ENCODE results near the gene B4GAT1. TPM values are rescaled to one million over a fixed set of nuclear protein-coding genes. Genes with fewer than 3 reads are reported as not detected.

Gene B4GAT1
- polyA plus RNA-seq, 3 donors, result 0.75 to 1.7 (median 1.7) TPM

DNA sequence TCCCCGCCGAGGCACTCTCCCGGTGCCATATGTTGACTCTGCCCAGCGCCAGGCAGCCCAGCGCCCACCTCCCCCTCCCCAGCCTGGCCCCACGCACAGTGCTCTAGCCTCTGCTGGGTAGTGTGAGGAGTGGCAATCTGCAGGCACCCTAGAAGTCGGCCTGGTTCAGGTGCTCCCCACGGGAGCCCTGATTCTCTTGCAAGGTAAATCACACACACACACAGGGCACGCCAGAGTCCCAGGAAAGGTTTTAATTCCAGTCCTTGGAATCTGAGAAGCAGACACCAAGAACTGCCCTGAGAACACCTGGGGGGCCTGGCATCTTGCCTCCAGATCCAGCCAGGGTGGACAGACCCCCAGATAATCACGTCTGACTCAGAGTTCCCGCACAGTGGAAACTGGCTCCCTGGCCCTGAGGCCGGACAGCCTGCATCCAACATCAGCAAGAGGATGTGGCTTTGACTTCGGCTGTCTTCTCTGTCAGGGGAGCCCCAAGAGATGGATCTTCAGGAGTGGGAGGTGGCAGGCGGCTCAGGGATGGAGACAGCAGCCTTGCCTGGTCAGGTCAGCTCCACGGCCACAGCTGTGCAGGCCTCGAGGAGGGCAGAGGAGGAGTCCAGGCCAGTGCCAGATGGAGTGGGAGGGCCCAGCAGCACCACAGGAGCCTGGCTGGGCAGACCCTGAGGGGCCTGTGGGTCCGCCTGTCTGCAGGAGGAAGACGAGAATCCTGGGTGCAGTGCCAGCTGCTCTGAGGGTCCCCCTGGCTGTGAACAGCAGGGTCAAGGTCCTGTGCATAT lies 10.1 kb downstream of the B4GAT1 start:
- Histone ChIP-seq H3K4me1 (ENCODE audit: control insufficient read depth in 1 of 2, insufficient read depth in 2 of 2, low read length in 2 of 2) (peaks cover 26 to 30% of the 10 kb centered on the region in 2 donors), H3K27ac (ENCODE audit: low read depth in 1 of 2, low read length in 2 of 2) (peak overlapping the region; percentile 69 to 98), H3K4me2 (replicated peaks; ENCODE audit: extremely low read depth, low read length, poor library complexity, severe bottlenecking) (peak overlapping the region; percentile 93), H2AFZ (ENCODE audit: insufficient read depth, low read depth, low read length, poor library complexity, severe bottlenecking) (no peak overlapping the region), H3K9me3 (replicated peaks in 1 of 2; ENCODE audit: control insufficient read depth in 1 of 2, insufficient read depth in 1 of 2, low read length in 2 of 2) (no peaks in the 10 kb centered on the region), H3K36me3 (replicated peaks in 1 of 2; ENCODE audit: control insufficient read depth in 1 of 2, insufficient read depth in 2 of 2, low read length in 2 of 2) (peaks cover 69 to 74% of the 10 kb centered on the region in 2 donors), H3K27me3 (ENCODE audit: control insufficient read depth in 2 of 2, insufficient read depth in 2 of 2, low read length in 2 of 2) (no peaks in the 10 kb centered on the region), H4K20me1 (ENCODE audit: insufficient read depth, low read length) (peaks cover 38% of the 10 kb centered on the region), H3K79me2 (ENCODE audit: insufficient read depth, low read length) (peaks cover 13% of the 10 kb centered on the region), H3K4me3 (replicated peaks in 1 of 3; ENCODE audit: low read depth in 2 of 3, low read length in 3 of 3) (no peak overlapping the region), H3K9ac (ENCODE audit: insufficient read depth, low read length, poor library complexity, severe bottlenecking) (no peak overlapping the region)
- Mint-ChIP-seq H3K4me1 (peaks cover 26% of the 10 kb centered on the region), H3K4me3 (no peak overlapping the region), H3K36me3 (peaks cover 57 to 69% of the 10 kb centered on the region in 2 donors), H3K9me3 (no peaks in the 10 kb centered on the region), H3K27me3 (ENCODE audit: low read depth in 3 of 3) (no peaks in the 10 kb centered on the region), H3K27ac (peak overlapping the region; percentile 89 to 98 (median 95))
- peak in 1 of 3 donors; percentile 7 for DNase-seq
- intact Hi-C loops (cut with micrococcal nuclease), result no loop called here
- WGBS (ENCODE audit: insufficient coverage), result 86% methylated on average over 12 of the region's 18 CpGs
- TF ChIP-seq, protein P1, sequence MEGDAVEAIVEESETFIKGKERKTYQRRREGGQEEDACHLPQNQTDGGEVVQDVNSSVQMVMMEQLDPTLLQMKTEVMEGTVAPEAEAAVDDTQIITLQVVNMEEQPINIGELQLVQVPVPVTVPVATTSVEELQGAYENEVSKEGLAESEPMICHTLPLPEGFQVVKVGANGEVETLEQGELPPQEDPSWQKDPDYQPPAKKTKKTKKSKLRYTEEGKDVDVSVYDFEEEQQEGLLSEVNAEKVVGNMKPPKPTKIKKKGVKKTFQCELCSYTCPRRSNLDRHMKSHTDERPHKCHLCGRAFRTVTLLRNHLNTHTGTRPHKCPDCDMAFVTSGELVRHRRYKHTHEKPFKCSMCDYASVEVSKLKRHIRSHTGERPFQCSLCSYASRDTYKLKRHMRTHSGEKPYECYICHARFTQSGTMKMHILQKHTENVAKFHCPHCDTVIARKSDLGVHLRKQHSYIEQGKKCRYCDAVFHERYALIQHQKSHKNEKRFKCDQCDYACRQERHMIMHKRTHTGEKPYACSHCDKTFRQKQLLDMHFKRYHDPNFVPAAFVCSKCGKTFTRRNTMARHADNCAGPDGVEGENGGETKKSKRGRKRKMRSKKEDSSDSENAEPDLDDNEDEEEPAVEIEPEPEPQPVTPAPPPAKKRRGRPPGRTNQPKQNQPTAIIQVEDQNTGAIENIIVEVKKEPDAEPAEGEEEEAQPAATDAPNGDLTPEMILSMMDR (IDR thresholded peaks at IDR 0.05), result no peak

DNA sequence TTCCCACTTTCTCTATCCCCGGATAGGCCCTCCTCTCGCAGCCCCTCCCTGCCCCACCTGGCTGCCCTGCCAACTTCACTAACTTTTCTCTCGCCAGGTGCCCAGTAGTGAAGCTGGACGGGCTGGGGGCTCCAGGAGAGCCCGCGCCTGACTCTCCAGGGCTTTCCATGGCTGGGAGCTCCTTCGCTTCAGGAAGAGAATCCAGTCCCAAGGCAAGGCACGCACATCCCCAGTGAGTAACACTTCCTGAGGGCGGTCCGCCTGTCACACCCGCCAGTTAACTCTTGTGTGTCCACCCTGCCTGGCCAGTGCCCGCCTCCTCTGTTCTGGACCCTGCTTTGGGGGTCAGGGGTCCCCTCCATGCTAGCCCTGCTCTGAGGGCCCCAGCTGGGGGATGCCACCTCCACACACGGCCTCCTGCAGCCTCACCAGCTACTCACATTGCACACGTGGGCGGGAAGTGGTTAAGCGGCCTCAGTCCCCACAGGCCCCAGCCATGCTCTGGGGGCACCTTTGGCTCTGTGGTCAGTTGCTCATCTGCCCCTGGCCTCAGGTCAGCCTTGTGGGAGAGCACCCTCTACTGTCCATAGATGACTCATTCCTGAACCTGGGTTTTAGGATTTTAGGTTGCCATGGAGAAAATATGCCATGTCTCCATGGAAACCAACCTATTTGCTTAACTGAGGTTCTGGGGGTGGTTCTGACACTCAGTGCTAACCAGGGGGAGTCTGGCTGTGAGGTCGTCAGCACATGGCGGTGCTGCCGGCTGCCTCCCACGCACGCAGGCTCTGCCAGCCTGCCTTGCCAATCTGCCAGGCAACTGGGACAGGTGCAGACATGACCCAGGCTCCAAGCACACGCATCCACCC lies 11.0 kb downstream of the B4GAT1 start, which contains the start of gene RIN1:
RIN1 (minus strand) TSS at position 201 of the 869 bp plus-strand sequence; CDS start at position 169, 32 bp downstream.
- peaks cover 56 to 69% of the 10 kb centered on the region in 2 donors for H3K36me3 Mint-ChIP-seq
- H3K27me3 Mint-ChIP-seq (ENCODE audit: low read depth in 3 of 3), result no peaks in the 10 kb centered on the region
- H3K4me2 ChIP-seq (replicated peaks; ENCODE audit: extremely low read depth, low read length, poor library complexity, severe bottlenecking), result peak within 1 kb of the TSS; percentile 93
- H3K4me1 Mint-ChIP-seq, result peaks cover 26% of the 10 kb centered on the region
- H3K79me2 ChIP-seq (ENCODE audit: insufficient read depth, low read length), result peaks cover 13% of the 10 kb centered on the region
- DNase-seq, result peak; percentile 84 to 93 (median 93)
- TF ChIP-seq, protein P1 (IDR thresholded peaks at IDR 0.05), result peak; percentile 41
- intact Hi-C loops (cut with micrococcal nuclease), result no loop called here
- no peaks in the 10 kb centered on the region for H3K9me3 Mint-ChIP-seq
- H3K4me3 Mint-ChIP-seq, result peak within 1 kb of the TSS; percentile 98 to 100
- WGBS (ENCODE audit: insufficient coverage), result 24% methylated on average over 22 of the region's 22 CpGs
- peaks cover 33% of the 10 kb centered on the region for H4K20me1 ChIP-seq (ENCODE audit: insufficient read depth, low read length)
- peak within 1 kb of the TSS; percentile 82 to 88 (median 87) for H3K4me3 ChIP-seq (replicated peaks in 1 of 3; ENCODE audit: low read depth in 2 of 3, low read length in 3 of 3)
- no peaks in the 10 kb centered on the region for H3K27me3 ChIP-seq (ENCODE audit: control insufficient read depth in 2 of 2, insufficient read depth in 2 of 2, low read length in 2 of 2)
- H3K9ac ChIP-seq (ENCODE audit: insufficient read depth, low read length, poor library complexity, severe bottlenecking), result peak within 1 kb of the TSS; percentile 98
- peaks cover 68 to 74% of the 10 kb centered on the region in 2 donors for H3K36me3 ChIP-seq (replicated peaks in 1 of 2; ENCODE audit: control insufficient read depth in 1 of 2, insufficient read depth in 2 of 2, low read length in 2 of 2)
- H2AFZ ChIP-seq (ENCODE audit: insufficient read depth, low read depth, low read length, poor library complexity, severe bottlenecking), result peak within 1 kb of the TSS; percentile 66
- no peaks in the 10 kb centered on the region for H3K9me3 ChIP-seq (replicated peaks in 1 of 2; ENCODE audit: control insufficient read depth in 1 of 2, insufficient read depth in 1 of 2, low read length in 2 of 2)
- H3K27ac Mint-ChIP-seq, result peak within 1 kb of the TSS; percentile 94 to 98 (median 97)
- peaks cover 26 to 30% of the 10 kb centered on the region in 2 donors for H3K4me1 ChIP-seq (ENCODE audit: control insufficient read depth in 1 of 2, insufficient read depth in 2 of 2, low read length in 2 of 2)
- peak within 1 kb of the TSS; percentile 69 to 98 for H3K27ac ChIP-seq (ENCODE audit: low read depth in 1 of 2, low read length in 2 of 2)

Data from CD14-positive monocyte (primary cell).